Neutrophil (primary cell): ENCODE results near the gene CACNA1E.

Experiments used
- H3K27ac ChIP-seq: fragments of 200-600 bp; sonication (generic); 2 replicates; pipeline ENCODE4 v1.5.1; 2016; ENCODE audit warnings: mild to moderate bottlenecking, moderate library complexity
- H3K27me3 ChIP-seq: fragments of 200-600 bp; sonication (generic); 2 replicates; pipeline ENCODE4 v1.6.0; 2016; ENCODE audit warnings: mild to moderate bottlenecking
- H3K36me3 ChIP-seq: fragments of 200-600 bp; sonication (generic); 2 replicates; pipeline ENCODE4 v1.5.1; 2017
- H3K4me1 ChIP-seq, 2 experiments: fragments of 200-600 bp in 1 of 2; sonication (generic) in 1 of 2; 1 replicate in 1 of 2; 2 replicates in 1 of 2; pipeline versions ENCODE4 v1.5.1 to v1.6.1; 2013 to 2016; ENCODE audit warnings: low read depth in 1 of 2, low read length in 1 of 2, mild to moderate bottlenecking in 1 of 2, moderate library complexity in 1 of 2; ENCODE audit not compliant: control insufficient read depth in 1 of 2, insufficient read depth in 1 of 2
- H3K4me3 ChIP-seq, 2 experiments: fragments of 200-600 bp in 1 of 2; sonication (generic) in 1 of 2; 1 replicate in 1 of 2; 2 replicates in 1 of 2; pipeline ENCODE4 v1.5.1; 2013 to 2016; ENCODE audit warnings: low read depth in 1 of 2, low read length in 1 of 2, mild to moderate bottlenecking in 1 of 2, moderate library complexity in 1 of 2
- H3K9me3 ChIP-seq: fragments of 200-600 bp; sonication (generic); 2 replicates; pipeline ENCODE4 v1.5.1; 2016
- CTCF ChIP-seq: fragments of 200-600 bp; sonication (generic); IDR thresholded peaks from 2 replicates; pipeline ENCODE4 v1.5.1; 2016; ENCODE audit warnings: antibody characterized with exemption

Gene CACNA1E

GRCh38 chr1:181482521-181483284 is 614 bp upstream of the CACNA1E start:
- Histone ChIP-seq H3K27ac (peak overlapping the region; percentile 69), H3K9me3 (no peaks in the 10 kb centered on the region), H3K4me1 (peaks cover 35 to 42% of the 10 kb centered on the region in 2 experiments), H3K4me3 (peak overlapping the region; percentile 73 to 76), H3K27me3 (peaks cover 77% of the 10 kb centered on the region), H3K36me3 (no peaks in the 10 kb centered on the region)
- TF ChIP-seq CTCF: peak; percentile 37

- H3K27me3 ChIP-seq: peaks cover 66% of the 10 kb centered on the region
- no peak for TF ChIP-seq CTCF
- no peak overlapping the region for H3K27ac ChIP-seq
- no peak overlapping the region for H3K4me3 ChIP-seq
- peaks cover 55% of the 10 kb centered on the region in 2 experiments for H3K4me1 ChIP-seq
- no peaks in the 10 kb centered on the region for H3K36me3 ChIP-seq
- no peaks in the 10 kb centered on the region for H3K9me3 ChIP-seq
These were observed 1.5 kb downstream of the CACNA1E start for GRCh38 chr1:181484821-181485220.

- Histone ChIP-seq H3K27me3 (peaks cover 63% of the 10 kb centered on the region), H3K4me3 (peak overlapping the region; percentile 45 to 52)
These were observed 2.2 kb downstream of the CACNA1E start for GRCh38 chr1:181485287-181486097.

GRCh38 chr1:181486098-181486420 is 2.7 kb downstream of the CACNA1E start:
- peaks cover 57% of the 10 kb centered on the region for H3K27me3 ChIP-seq
- peaks cover 55% of the 10 kb centered on the region in 2 experiments for H3K4me1 ChIP-seq
- TF ChIP-seq CTCF: no peak
- no peaks in the 10 kb centered on the region for H3K36me3 ChIP-seq
- H3K4me3 ChIP-seq: peak overlapping the region; percentile 45 to 52
- no peaks in the 10 kb centered on the region for H3K9me3 ChIP-seq
- H3K27ac ChIP-seq: no peak overlapping the region

More at GRCh38 chr1:181485287-181486097, 2.2 kb downstream of the CACNA1E start:
- Histone ChIP-seq H3K36me3 (no peaks in the 10 kb centered on the region), H3K4me1 (peaks cover 55% of the 10 kb centered on the region in 2 experiments), H3K27ac (no peak overlapping the region), H3K9me3 (no peaks in the 10 kb centered on the region)
- TF ChIP-seq CTCF: peak; percentile 24

- no peak overlapping the region for H3K4me3 ChIP-seq
- no peaks in the 10 kb centered on the region for H3K36me3 ChIP-seq
- H3K27ac ChIP-seq: peak overlapping the region; percentile 62
- H3K4me1 ChIP-seq: peaks cover 31 to 37% of the 10 kb centered on the region in 2 experiments
- TF ChIP-seq CTCF: no peak
- H3K9me3 ChIP-seq: no peaks in the 10 kb centered on the region
- peaks cover 39% of the 10 kb centered on the region for H3K27me3 ChIP-seq
These were observed 5.5 kb downstream of the CACNA1E start for GRCh38 chr1:181488866-181489265.
